OCI-LY3 (cell line): ENCODE data around the gene TMED1.

Experiments
- EZH2phosphoT487 ChIP-seq: fragments of 200-600 bp; shearing (Covaris generic); IDR thresholded peaks from 2 replicates; pipeline ENCODE4 v1.6.1; 2018; ENCODE audit warnings: antibody characterized with exemption, mixed run types, low read depth
- TF ChIP-seq, protein P1 (sequence below): fragments of 200-600, 300-600 bp; sonication (generic); IDR thresholded peaks from 2 replicates; pipeline ENCODE4 v1.5.1; 2014; ENCODE audit warnings: antibody characterized with exemption, low read length, low read depth

DNA sequence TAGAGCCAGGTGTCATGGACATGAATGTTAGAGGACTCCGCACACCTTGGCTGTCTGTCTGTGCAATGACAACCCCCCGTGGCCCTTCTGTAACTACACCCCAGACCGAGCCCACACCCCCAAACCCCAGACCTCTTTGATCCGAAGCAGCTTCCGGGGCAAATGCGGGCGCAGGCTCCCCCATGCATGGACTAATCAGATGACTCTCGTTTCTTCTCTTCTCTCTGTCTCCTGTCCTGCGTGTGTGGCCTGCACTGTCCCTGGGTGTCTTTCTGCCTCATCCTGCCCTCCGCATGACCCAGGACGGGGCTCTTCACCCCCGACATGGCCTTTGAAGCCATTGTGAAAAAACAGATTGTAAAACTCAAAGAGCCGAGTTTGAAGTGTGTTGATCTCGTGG, 38.9 kb downstream of the TMED1 start:
- TF ChIP-seq, protein P1, sequence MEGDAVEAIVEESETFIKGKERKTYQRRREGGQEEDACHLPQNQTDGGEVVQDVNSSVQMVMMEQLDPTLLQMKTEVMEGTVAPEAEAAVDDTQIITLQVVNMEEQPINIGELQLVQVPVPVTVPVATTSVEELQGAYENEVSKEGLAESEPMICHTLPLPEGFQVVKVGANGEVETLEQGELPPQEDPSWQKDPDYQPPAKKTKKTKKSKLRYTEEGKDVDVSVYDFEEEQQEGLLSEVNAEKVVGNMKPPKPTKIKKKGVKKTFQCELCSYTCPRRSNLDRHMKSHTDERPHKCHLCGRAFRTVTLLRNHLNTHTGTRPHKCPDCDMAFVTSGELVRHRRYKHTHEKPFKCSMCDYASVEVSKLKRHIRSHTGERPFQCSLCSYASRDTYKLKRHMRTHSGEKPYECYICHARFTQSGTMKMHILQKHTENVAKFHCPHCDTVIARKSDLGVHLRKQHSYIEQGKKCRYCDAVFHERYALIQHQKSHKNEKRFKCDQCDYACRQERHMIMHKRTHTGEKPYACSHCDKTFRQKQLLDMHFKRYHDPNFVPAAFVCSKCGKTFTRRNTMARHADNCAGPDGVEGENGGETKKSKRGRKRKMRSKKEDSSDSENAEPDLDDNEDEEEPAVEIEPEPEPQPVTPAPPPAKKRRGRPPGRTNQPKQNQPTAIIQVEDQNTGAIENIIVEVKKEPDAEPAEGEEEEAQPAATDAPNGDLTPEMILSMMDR, result no peak
- no peak for TF ChIP-seq EZH2phosphoT487
